HG02885 (cell line): ENCODE results near the gene CAMTA1.

Experiments
- ATAC-seq: cut with Tn5 transposase; IDR thresholded peaks from one replicate; pipeline ENCODE4 v1.9.1; 2021; ENCODE audit warnings: mild to moderate bottlenecking; ENCODE audit not compliant: unreplicated experiment, poor library complexity

Gene CAMTA1

DNA sequence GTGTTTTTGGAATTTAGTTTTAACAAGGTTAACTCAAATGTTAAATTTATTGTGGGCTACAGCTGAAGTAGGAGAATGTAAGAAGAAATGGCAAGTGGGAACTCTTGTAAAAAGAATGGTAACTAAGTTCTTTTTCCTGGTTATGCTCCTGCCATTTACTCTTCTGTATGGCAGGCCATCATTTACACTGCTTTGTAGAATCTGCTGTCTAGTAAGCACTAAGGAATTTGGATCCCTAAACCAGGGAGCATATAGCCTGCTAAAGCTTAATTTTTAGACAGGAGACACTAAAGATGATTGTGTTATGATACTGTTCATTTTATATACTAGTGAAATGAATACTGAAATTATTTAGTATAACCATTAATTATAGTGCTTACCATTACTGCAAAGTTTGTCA, 85.3 kb downstream of the CAMTA1 start:
- ATAC-seq = no peak

DNA sequence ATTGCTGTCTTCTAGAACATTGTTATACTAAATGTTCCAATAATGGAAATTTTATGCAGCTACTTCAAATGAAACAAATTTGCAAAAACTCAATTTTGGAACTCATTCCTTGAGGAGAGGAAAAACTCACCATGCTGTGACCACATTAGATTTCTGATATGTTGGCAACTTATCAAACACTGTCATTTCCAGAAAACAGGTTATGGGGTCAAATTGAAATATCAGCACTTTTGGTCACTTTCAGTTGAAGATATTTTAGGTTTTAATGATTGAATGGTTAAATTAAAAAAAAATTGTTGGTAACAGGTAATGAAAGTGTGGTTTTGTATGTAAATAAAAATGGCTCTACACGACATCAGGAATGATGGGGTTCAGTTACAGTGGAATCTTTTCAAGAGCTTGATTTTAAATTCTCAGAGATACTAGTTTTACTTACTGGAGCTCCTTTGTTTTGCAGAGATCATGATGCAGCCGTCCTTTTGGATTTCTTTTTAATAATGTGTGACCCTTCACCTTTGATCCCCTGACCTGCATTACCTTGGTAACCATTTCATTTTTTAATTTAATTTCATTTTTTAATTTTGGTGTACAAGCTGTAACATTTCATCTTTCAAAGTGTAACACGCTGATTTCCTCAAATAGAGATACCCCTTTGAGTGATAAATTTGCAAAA, 86.2 kb downstream of the CAMTA1 start:
- ATAC-seq = no peak

DNA sequence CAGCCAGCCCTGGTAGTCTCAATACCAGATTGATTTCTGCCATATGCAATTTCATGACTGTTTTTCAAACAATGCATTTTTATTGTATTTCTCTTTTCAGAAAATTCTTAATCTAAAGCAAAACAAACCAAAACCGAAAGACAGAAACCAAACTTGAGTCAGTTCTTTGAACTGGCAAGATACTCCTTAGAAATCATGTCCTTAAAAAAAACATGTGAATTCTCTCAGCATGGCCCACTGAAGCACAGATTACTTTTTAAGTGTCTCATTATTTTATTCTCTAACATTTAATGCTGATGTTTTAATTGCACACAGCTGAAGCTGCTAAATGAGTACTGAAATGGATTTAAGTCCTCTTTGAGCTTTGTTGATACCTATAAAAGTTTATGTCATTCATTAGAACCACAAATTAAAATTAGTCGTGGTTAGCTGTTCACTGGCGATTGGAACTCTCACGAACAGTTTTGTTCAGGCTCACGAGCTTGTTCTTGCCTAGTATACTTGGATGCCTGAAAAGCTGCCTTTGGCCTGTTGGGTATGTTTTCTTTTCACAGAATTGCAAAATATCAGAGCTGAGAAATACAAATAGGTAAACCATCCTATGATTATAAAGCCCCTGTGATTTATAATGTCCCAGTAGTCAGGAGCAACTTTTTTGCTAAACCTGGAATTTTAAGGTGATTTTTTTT, 87.5 kb downstream of the CAMTA1 start:
- ATAC-seq = no peak

DNA sequence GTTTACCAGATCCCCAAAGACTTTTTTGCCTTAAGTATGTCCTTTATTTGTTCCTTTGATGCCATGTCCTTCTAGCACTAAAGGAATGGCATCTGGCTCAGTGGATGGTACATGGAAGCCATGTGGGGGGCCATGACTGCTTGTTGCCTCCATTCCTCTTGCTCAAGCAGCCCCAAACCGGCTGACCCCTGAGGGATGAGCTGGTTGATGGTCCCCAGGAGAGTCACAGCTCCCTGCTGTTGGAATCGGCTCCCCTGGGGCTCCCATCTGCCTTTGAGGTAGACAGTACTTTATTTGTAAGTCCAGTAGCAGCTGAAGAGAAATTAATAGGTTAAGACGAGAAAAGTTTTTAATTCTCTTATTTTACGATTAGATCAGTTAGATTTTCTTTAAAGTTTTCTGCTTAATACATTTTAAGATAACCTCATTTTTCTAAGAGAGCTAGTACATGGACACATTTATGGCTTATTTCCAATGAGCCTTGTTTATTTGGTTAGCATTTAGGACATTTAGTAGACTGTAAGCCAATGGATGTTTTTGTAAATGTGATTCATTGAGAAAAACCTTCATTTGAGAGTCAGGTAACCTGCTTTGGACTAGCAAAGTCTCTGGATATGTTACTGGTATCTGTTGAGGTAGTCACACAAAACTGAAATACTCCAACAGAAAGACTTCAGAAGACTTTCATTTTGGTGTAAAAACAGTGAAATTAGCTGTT, 88.2 kb downstream of the CAMTA1 start:
- ATAC-seq = no peak

DNA sequence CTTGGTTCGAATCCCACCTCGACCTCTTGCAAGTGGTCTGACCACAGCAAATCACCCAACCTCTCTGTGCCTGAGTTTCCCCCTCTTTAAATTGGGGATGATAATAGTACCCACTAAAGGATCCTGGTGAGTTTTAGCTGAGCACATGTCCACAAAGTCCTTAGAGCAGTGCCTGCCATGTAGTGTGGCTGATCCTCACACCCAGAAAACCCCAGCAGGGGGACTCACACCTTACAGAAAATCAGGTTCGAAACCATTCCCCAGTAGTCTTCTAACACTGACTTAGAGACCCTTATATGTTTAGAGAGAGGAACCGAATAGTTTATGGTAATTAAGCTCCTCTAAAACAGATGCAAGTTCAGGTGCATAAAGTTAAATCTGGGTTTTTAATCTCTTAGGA, 89.0 kb downstream of the CAMTA1 start:
- no peak for ATAC-seq

DNA sequence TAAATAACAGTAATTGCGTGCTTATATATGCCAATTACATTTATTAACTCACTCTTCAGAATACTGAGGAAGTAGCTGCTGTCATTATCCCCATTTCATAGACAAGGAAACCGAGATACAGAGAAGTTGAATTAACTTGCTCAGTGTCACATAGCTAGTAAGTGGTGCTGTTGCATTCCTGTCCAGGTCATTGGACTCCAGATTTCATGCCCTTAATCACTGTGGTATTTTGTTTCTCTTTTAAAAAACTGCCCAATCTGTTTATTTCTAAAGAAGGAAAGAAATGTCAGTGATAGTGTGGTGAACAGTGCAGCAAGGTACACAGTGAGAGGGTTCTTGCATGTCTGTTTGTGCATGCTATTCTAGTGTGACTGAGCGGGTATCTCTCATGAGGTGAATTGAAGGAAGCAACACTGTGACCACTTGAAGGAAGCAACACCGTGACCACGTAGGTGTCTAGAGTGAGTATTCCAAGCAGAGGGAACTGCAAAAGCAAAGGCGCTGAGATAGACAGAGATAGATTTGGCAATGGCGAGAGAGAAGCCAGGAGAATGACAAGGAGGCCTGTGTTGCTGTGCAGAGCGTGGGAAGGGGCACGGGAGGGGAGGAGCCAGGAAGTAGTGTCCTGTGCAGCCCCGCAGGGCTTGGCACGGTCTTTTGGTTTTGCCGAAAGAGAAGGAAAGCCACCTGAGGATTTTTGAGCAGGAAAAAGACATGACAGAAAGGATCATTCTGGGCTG, 95.9 kb downstream of the CAMTA1 start:
- no peak for ATAC-seq

DNA sequence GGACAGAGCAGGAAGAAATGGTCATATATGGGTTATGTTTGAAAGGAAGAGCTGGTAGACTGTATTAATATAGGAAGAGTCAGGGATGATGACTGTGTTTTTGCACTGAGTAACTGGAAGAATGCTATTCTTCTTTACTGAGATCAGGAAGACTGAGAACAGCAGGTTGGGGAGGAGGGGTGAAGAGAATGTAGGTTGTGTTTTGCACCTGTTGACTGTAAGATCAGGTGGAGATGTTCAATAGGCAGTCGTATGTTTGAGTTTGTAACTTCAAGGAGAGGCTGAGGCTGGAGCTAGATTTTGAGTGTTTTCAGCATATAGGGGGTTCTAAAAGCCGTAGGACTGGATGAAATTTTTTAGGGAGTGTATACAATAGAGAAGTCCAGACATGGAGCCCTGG, 97.2 kb downstream of the CAMTA1 start:
- ATAC-seq = no peak

DNA sequence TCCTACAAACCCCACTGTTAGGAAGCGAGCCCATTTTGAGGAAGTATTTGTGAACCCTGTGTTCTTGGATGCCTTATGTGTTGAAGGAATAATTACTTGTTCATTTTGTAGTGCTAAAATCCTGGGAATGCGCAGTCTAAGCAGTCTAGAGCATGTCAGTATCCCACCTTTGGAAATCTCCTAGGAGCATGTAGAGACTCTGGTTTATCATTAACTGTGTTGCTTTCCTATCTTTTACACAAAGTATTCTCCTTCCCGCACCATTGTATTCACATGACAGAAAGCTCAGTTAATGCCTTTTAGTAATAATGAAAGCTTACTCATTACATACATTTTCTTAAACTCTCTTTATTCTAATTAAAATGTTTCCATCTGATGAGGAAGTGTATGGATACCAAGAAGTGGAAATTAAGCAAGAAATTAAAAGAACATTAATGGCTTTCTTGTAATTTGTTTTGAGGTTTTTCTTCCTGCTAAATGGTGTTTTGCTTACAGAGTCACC, 99.4 kb downstream of the CAMTA1 start:
- no peak for ATAC-seq

DNA sequence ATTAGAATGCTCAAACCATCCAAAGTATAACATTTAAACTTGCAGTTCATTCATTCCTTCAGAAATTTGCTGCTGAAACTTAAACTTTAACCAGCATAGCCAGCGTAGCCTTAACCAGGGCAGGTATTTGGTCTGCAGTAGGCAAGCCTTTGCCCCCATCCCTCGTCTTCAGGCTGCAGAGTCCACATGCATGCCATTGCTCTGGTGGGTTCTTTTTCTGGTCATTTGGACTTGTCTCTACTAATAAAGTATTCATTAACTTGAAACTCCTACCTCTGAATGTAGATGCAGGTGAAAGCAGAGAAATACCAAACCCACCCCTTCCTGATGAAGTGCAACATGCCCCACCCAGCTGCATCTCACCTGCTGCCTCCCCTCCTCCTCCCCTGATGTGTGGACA, 100.2 kb downstream of the CAMTA1 start:
- no peak for ATAC-seq

DNA sequence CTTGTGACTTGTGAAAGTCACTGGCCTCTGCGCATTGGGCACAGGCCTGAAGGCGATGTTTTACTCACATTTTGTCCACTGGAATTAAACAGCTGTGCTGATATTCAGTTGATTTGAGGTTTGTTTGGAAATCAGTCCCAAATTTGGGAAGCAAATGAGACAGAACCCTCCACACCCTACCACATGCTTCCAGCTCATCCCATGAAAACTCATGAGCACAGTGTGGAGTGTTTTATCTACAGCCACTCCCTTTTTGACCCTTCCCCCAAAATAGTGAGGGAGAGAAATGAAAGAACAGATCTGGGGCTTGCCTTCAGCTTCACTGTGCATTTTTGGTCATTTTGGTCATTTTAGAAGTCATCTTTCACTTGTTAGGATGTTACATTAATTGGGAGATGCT, 101.3 kb downstream of the CAMTA1 start:
- no peak for ATAC-seq

DNA sequence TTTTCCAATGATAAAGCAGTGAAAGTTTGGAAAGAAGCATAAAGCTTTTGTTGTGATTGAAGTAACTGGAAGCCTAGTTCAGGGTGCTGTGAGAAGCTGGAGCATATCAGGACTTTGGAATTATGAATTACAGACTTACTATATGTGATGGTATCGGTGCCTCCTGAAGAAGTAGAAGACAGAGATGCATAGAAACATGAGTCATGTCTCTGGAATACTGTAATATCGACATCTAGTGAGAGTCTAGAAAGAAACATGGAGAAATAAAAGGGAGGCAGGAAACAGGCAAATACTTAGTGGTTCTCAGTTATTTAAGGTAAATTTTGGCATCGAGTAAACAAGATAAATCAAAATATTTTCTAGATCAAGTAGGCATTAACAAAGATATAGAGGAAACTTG, 103.0 kb downstream of the CAMTA1 start:
- ATAC-seq = no peak

DNA sequence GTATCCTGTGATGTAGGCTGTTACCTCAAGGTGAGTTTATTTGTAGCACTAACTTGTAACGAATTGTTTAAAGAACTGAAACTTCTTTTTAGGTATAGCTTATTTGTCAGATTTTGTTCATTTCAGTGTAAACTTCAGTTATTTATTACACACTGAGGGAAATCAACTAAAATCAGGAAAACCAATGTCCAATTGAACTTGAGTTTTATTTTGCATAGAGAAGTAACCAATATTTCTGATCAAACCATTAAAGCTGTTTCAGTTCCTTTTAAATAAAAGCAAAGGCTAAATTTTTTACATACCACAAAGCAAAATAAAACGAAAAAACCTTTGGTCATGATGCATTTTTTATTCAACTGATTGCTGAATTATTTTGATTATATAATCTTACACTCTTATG, 103.6 kb downstream of the CAMTA1 start:
- no peak for ATAC-seq

DNA sequence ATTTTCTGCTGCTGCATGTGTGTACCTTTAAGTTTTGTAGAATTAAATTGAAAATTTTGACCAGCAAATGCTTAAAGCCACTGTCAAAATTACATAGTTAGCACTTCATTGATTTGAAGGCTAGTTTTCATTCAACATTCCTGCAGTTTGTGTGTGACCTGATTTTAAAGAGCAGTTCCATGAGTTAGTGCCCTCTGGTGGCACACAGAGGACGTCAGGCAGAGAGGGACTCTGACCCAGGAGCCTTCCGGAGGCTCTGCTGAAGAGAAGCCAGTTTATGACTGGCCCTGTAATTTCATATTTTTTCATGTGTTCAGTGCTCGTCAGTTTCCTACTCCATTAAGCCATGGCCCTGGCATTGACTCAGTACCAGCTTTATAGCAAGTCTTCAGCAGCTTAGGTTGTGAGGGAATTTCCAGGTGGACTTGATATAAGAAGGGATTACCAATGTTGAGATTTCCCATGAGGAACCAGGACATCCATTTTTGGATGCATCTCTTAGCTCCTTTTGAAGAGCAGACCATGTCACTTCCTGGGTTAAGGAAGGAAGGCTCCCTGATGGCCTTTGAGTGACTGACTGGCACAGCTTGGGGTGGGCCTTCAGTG, 104.7 kb downstream of the CAMTA1 start:
- no peak for ATAC-seq

DNA sequence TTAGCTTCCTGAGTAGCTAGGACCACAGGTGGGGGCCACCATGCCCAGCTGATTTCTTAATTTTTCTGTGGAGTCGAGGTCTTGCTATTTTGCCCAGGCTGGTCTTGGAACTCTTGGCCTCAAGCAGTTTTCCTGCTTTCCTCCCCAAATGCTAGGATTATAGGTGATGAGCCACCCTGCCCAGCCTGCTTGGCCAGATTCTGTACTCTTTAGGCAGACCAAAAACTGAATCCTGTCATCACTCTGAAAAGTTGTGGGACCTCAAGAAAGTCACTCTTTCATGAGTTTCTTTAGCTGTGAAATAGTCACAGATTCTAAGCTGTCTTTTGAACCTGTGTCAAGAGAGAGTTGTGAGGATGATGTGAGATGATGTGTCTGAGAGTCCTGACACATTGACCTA, 105.4 kb downstream of the CAMTA1 start:
- ATAC-seq = no peak

DNA sequence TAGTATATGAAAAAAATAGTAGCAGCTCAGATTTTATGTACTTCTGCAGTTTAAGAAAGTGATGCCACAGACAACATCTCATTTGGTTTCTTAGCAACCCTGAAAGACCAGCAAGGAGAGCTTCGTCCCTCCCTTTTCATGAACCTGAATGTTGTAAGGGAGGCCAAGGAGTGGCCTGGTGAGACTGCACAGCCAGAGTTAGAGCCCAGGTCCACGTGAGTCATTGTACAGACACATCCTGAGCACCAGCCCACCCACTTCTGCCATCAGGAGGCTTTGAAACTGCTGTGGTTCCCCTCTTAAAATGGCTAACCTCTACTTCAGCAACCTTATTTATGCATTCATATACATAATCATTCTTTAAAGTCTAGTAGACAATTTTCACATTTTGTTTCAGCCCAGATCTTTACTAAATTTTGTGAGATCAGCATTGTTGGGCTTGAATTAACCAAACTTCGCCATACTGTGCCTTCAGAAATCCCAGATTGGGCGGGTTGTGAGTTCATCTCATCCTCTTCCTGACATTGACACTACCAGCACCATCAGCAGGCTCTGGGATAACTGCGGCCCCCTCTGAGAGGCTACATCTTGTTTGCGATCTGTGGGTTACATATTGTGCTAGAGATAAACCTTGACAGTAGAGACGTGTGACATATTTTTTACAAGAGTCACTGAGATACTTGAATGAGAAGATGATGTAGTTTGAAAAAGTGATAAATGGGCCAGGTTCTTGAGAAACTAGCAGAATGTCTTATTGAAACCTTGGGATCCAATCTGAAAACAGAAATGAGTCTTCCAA, 106.7 kb downstream of the CAMTA1 start:
- ATAC-seq = no peak

DNA sequence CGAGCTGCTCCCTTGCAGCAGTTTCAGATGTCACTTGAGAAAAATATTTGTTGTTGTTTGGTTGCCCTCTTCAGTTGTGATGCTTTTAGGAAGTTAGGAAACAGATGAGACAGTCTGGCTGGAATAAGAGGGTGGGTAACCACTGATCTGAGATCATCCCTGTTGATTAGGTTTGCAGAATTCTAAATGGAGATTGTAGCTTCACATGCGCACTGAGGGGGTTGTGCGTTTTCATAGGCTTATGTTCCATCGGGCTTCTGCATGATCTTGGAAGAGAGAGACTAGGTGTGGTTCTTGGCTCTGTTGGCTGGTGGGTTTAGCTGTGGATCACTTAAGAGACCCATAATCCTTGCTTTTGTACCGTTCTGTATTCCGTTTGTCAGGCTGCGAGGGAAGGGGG, 108.1 kb downstream of the CAMTA1 start:
- ATAC-seq = no peak

DNA sequence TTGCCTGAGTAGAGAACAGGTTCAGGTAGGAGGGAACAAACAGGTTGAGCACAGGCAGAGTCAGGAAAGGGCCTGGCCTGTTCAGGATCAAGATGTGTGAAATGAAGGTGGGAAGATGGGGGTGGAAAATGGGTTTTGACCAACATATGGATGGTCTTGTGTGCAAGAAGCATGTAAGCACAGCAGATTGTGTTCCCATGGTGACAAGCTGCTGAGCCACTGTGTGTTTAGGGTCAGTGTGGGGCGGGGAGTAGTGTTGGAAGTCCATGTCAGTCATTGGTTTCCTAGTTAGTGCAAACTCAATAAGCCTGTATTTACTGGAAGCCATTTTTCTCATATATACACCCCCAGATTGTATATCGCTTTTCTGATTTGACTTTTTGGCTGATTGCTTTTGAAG, 111.9 kb downstream of the CAMTA1 start:
- ATAC-seq = no peak

DNA sequence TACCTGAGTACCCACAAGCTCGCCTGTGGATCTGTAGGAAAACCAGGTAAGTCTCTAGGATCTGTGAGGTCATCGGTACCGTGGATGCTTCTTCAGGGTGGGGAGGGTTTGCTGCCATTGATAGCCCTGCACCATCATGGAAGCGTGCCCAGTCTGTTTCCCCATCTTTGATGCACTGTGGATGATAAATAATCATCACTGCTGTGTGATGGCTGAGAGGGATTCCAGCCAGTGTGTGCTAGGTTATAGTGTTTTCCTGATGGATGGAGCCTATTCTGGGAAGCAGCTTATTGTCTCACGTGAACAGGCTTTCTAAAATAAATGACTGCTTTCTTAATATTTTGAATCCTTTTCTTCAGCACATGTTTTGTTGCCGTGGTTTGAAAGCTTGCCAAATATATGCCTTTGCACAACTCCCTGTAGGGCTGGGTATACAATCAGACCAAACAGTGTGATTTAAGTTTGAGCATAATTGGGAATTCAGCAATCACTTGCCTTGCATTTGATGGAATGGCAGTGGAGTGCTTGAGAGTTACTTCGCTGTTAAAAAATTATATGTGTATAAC, 113.8 kb downstream of the CAMTA1 start:
- no peak for ATAC-seq

DNA sequence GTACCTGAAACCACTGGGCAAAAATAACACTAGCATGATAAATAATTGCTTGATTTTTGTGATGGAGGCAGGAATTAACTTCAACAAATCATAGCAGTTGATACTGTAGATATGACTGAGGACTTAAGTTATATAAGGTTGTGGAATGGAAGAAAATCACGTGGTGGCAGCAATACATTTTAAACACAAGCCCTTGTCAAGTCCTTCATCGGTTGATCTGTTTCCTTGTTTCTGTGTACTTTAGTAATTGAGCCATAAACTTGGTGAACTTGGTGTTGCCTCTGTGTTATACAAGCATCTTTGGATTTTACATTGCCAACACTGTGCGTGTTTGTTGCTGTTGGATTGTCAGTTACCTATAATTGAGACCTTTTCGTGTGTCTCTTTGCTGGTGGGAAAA, 114.4 kb downstream of the CAMTA1 start:
- ATAC-seq = no peak
